Measurements from ENCODE around the gene RPN1. TPM values are rescaled to one million over a fixed set of nuclear protein-coding genes. Genes with fewer than 3 reads are reported as not detected.

Gene RPN1
- total RNA-seq, 6 experiments from 2014 or later, result 94.4 to 244 (median 190) TPM

DNA sequence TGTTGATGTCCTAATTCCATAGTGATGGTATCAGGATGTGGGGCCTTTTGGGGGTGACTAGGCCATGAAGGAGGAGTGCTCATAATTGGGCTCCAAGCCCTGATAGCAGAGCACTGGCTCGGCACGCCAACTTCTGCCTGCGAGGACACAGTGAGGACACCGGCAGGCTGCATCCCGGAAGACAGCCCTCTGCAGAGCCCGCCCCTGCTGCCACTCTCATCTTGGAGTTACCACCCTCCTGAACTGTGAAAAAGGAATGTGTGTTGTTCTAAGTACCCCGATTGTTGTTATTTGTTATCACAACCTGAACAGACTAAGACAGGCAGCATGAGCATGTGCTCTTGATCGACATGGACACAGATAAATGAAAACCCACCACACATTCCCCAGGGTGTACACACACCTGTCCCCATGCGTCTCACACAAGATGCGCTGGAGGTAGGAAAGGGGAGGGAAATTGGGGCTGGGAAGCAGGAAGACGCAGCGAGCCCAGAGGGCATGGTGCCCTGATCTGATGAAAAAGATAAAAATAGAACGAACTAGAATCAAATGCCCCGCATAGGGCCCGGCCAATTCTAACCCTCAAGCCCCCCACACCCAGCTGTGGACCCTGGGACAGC is 40.1 kb downstream of the RPN1 start:
- no peak overlapping the region for H3K27ac ChIP-seq
- intact Hi-C loops (cut with DNase I), result no loop called here
- WGBS (ENCODE audit: insufficient coverage, low coverage, low lambda C conversion rate, missing lambda C conversion rate), result 55% methylated on average over 2 of the region's 15 CpGs
- no peaks in the 10 kb centered on the region for H3K36me3 ChIP-seq
- TF ChIP-seq, protein P1, sequence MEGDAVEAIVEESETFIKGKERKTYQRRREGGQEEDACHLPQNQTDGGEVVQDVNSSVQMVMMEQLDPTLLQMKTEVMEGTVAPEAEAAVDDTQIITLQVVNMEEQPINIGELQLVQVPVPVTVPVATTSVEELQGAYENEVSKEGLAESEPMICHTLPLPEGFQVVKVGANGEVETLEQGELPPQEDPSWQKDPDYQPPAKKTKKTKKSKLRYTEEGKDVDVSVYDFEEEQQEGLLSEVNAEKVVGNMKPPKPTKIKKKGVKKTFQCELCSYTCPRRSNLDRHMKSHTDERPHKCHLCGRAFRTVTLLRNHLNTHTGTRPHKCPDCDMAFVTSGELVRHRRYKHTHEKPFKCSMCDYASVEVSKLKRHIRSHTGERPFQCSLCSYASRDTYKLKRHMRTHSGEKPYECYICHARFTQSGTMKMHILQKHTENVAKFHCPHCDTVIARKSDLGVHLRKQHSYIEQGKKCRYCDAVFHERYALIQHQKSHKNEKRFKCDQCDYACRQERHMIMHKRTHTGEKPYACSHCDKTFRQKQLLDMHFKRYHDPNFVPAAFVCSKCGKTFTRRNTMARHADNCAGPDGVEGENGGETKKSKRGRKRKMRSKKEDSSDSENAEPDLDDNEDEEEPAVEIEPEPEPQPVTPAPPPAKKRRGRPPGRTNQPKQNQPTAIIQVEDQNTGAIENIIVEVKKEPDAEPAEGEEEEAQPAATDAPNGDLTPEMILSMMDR (IDR thresholded peaks at IDR 0.05), result no peak
- no peak for TF ChIP-seq POLR2A (IDR thresholded peaks at IDR 0.05)
- DNase-seq (no peak), ATAC-seq (no peak)
- no peaks in the 10 kb centered on the region for H3K27me3 ChIP-seq
- no peak overlapping the region for H3K4me3 ChIP-seq
- H3K4me1 ChIP-seq, result peaks cover 0 to 6% (median 2%) of the 10 kb centered on the region in 4 donors
- no peaks in the 10 kb centered on the region for H3K9me3 ChIP-seq

DNA sequence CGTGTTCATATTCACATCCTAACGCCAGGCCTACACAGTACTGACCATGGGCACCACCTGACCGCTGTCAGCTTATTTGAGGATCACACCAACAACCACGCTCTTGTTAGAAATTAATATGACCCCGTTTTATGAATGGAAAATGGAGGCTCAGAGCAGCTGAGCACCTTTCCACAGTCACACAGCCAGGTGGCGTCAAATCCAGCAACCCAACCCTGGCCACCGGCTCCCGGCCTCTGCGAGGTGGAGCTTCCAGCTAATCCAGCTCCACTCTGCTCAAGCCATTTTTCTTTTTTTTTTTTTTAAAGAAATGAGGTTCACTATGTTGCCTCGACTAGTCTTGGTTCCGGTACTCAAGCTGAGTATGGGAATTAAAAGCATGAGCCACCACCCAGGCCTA is 41.3 kb downstream of the RPN1 start:
- intact Hi-C loops (cut with DNase I), result no loop called here
- H3K4me3 ChIP-seq, result no peak overlapping the region
- H3K36me3 ChIP-seq, result no peaks in the 10 kb centered on the region
- H3K27ac ChIP-seq, result no peak overlapping the region
- H3K9me3 ChIP-seq, result no peaks in the 10 kb centered on the region
- H3K4me1 ChIP-seq, result peaks cover 0 to 17% (median 8%) of the 10 kb centered on the region in 4 donors
- ATAC-seq (no peak), DNase-seq (no peak)
- 74% methylated on average over 8 of the region's 11 CpGs for WGBS (ENCODE audit: insufficient coverage, low coverage, low lambda C conversion rate, missing lambda C conversion rate)
- TF ChIP-seq POLR2A (IDR thresholded peaks at IDR 0.05), result no peak
- TF ChIP-seq, protein P1 (IDR thresholded peaks at IDR 0.05), result no peak
- no peaks in the 10 kb centered on the region for H3K27me3 ChIP-seq

DNA sequence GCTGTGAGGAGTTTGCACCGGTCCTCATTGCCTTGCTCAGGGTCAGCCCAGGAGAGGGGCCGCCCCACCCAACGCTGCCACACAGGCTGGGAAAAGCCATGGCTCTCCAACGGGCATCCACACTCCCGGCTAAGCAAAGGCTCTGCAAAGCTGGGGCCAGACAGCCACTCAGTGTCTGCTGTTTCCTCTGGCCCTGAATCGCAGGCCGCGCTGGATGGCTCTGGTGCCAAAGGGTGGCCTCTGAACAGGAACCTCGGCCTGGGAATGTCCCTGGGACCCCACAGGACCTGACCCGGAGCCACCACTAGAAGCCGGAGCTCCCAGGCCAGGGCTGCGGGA is 42.9 kb downstream of the RPN1 start:
- H3K9me3 ChIP-seq, result no peaks in the 10 kb centered on the region
- no peaks in the 10 kb centered on the region for H3K36me3 ChIP-seq
- peak overlapping the region; percentile 68 to 83 (median 72) for H3K27ac ChIP-seq
- peaks cover 0 to 17% (median 8%) of the 10 kb centered on the region in 4 donors for H3K4me1 ChIP-seq
- H3K27me3 ChIP-seq, result no peaks in the 10 kb centered on the region
- DNase-seq (peak in 1 of 3 donors; percentile 66), ATAC-seq (peak in 3 of 4 donors; percentile 38 to 52 (median 44))
- no peak for TF ChIP-seq POLR2A (IDR thresholded peaks at IDR 0.05)
- no CpG with 5 or more reads among the region's 12 CpGs for WGBS (ENCODE audit: insufficient coverage, low coverage, low lambda C conversion rate, missing lambda C conversion rate)
- intact Hi-C loops (cut with DNase I), result no loop called here
- peak overlapping the region; percentile 59 to 69 (median 64) for H3K4me3 ChIP-seq

DNA sequence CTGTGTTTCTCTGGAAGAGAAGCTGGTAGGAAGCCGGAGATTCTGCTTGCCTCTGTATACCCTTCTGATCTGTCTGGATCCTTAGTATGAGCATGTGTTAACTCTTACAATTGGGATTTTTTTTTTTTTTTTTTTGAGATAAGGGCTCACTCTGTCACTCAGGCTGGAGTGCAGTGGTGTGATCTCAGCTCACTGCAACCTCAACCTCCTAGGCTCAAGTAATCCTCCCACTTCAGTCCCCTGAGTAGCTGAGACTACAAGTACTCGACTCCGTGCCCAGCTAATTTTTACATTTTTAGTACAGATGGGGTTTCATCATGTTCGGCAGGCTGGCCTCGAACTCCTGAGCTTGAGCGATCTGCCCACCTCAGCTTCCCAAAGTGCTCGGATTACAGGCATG is 44.5 kb downstream of the RPN1 start:
- TF ChIP-seq, protein P1 (IDR thresholded peaks at IDR 0.05), result no peak
- no peak for TF ChIP-seq POLR2A (IDR thresholded peaks at IDR 0.05)
- H3K27me3 ChIP-seq, result no peaks in the 10 kb centered on the region
- DNase-seq (no peak), ATAC-seq (no peak)
- 92% methylated on average over 4 of the region's 7 CpGs for WGBS (ENCODE audit: insufficient coverage, low coverage, low lambda C conversion rate, missing lambda C conversion rate)
- no peak overlapping the region for H3K4me3 ChIP-seq
- H3K9me3 ChIP-seq, result no peaks in the 10 kb centered on the region
- H3K36me3 ChIP-seq, result no peaks in the 10 kb centered on the region
- peaks cover 0 to 17% (median 8%) of the 10 kb centered on the region in 4 donors for H3K4me1 ChIP-seq
- no peak overlapping the region for H3K27ac ChIP-seq
- intact Hi-C loops (cut with DNase I), result no loop called here

DNA sequence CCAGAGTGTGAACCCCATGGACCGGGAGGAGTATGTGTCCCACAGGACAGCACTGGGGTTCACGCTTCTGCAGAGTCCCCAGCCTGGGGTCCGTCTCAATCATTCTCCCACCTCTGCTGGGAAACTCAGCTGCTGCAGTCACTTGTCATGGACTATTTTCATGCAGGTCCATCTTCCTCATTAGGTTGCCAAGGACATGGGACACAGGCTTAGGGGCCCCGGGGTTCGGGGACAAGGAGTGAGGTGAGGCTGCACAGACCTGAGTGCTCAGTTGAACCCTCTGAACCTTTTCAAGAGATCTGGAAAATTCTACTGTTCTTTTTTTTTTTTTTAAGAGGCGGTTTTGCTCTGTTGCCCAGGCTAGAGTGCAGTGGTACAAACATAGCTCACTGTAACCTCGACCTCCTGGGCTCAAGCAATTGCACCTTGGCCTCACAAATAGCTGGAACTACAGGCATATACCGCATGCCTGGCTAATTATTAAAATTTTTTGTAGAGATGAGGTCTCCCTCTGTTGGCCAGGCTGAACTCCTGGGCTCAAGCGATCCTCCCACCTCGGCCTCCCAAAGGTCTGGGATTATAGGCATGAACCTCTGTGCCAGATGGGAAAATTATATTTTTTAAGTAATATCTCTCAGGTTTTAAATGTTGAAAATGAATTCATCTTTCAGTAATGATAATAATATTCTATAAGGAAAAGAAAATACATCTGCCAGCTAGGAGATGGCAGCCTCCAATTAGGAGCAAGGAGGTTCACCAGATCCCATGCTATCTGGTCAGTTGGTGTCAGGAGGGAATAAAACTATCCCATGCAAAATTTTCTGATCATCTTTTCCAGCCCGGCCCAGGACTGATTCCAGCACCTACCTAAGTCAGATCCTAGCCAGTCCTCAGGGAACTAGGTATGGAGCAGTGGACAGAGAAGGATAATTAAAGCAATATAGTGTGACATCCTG is 45.2 kb downstream of the RPN1 start:
- no peaks in the 10 kb centered on the region for H3K36me3 ChIP-seq
- TF ChIP-seq POLR2A (IDR thresholded peaks at IDR 0.05), result no peak
- TF ChIP-seq, protein P1 (IDR thresholded peaks at IDR 0.05), result peak in 3 of 4 donors; percentile 27 to 45 (median 41)
- peak overlapping the region; percentile 36 to 68 (median 63) for H3K27ac ChIP-seq
- ATAC-seq (peak; percentile 56 to 71 (median 62)), DNase-seq (peak in 1 of 3 donors; percentile 68)
- WGBS (ENCODE audit: insufficient coverage, low coverage, low lambda C conversion rate, missing lambda C conversion rate), result 46% methylated on average over 9 of the region's 11 CpGs
- peaks cover 0 to 17% (median 8%) of the 10 kb centered on the region in 4 donors for H3K4me1 ChIP-seq
- H3K4me3 ChIP-seq, result no peak overlapping the region
- H3K9me3 ChIP-seq, result no peaks in the 10 kb centered on the region
- intact Hi-C loops (cut with DNase I), result no loop called here
- H3K27me3 ChIP-seq, result no peaks in the 10 kb centered on the region
